ENCODE results near the gene FKBP2.
A peak's percentile ranks its signal among the peaks of the same experiment; 100 is the strongest.

Gene FKBP2

GRCh38 chr11:64276653-64277431 is 35.9 kb downstream of the FKBP2 start:
- Histone ChIP-seq H3K36me3 (ENCODE audit: control insufficient read depth, insufficient read depth, low read length) (peaks cover 7% of the 10 kb centered on the region), H3K27me3 (ENCODE audit: control insufficient read depth, insufficient read depth, low read length) (no peaks in the 10 kb centered on the region), H3K9ac (ENCODE audit: low read depth, low read length) (no peak overlapping the region), H3K4me3 (ENCODE audit: low read depth, low read length) (no peak overlapping the region), H3K4me1 (ENCODE audit: control insufficient read depth, insufficient read depth, low read length) (no peaks in the 10 kb centered on the region), H3K9me3 (ENCODE audit: control insufficient read depth, insufficient read depth, low read length) (no peaks in the 10 kb centered on the region)

- Histone ChIP-seq H3K4me1 (ENCODE audit: control insufficient read depth, insufficient read depth, low read length) (no peaks in the 10 kb centered on the region), H3K9ac (ENCODE audit: low read depth, low read length) (no peak overlapping the region), H3K36me3 (ENCODE audit: control insufficient read depth, insufficient read depth, low read length) (peaks cover 3% of the 10 kb centered on the region), H3K9me3 (ENCODE audit: control insufficient read depth, insufficient read depth, low read length) (no peaks in the 10 kb centered on the region), H3K4me3 (ENCODE audit: low read depth, low read length) (no peak overlapping the region), H3K27me3 (ENCODE audit: control insufficient read depth, insufficient read depth, low read length) (no peaks in the 10 kb centered on the region)
Observed at GRCh38 chr11:64278576-64279190, 37.8 kb downstream of the FKBP2 start.

GRCh38 chr11:64281957-64282770 is 41.3 kb downstream of the FKBP2 start:
- no peak overlapping the region for H3K9ac ChIP-seq (ENCODE audit: low read depth, low read length)
- no peak overlapping the region for H3K4me3 ChIP-seq (ENCODE audit: low read depth, low read length)
- H3K27me3 ChIP-seq (ENCODE audit: control insufficient read depth, insufficient read depth, low read length): no peaks in the 10 kb centered on the region

GRCh38 chr11:64283092-64283491 is 42.2 kb downstream of the FKBP2 start:
- H3K9ac ChIP-seq (ENCODE audit: low read depth, low read length): no peak overlapping the region
- H3K4me3 ChIP-seq (ENCODE audit: low read depth, low read length): no peak overlapping the region
- H3K9me3 ChIP-seq (ENCODE audit: control insufficient read depth, insufficient read depth, low read length): no peaks in the 10 kb centered on the region

More at GRCh38 chr11:64281957-64282770, 41.3 kb downstream of the FKBP2 start:
- Histone ChIP-seq H3K4me1 (ENCODE audit: control insufficient read depth, insufficient read depth, low read length) (no peaks in the 10 kb centered on the region), H3K36me3 (ENCODE audit: control insufficient read depth, insufficient read depth, low read length) (no peaks in the 10 kb centered on the region), H3K9me3 (ENCODE audit: control insufficient read depth, insufficient read depth, low read length) (no peaks in the 10 kb centered on the region)

GRCh38 chr11:64284048-64284961 is 43.4 kb downstream of the FKBP2 start, which contains the start of gene BAD:
Gene BAD (minus strand): TSS chr11:64284665. CDS start chr11:64284368, 297 bp downstream.
- peak within 1 kb of the TSS; percentile 87 for H3K4me3 ChIP-seq (ENCODE audit: low read depth, low read length)
- H3K9me3 ChIP-seq (ENCODE audit: control insufficient read depth, insufficient read depth, low read length): no peaks in the 10 kb centered on the region
- peaks cover 3% of the 10 kb centered on the region for H3K27me3 ChIP-seq (ENCODE audit: control insufficient read depth, insufficient read depth, low read length)
- no peaks in the 10 kb centered on the region for H3K36me3 ChIP-seq (ENCODE audit: control insufficient read depth, insufficient read depth, low read length)
- H3K9ac ChIP-seq (ENCODE audit: low read depth, low read length): peak within 1 kb of the TSS; percentile 60
- no peaks in the 10 kb centered on the region for H3K4me1 ChIP-seq (ENCODE audit: control insufficient read depth, insufficient read depth, low read length)

More at GRCh38 chr11:64283092-64283491, 42.2 kb downstream of the FKBP2 start:
- H3K27me3 ChIP-seq (ENCODE audit: control insufficient read depth, insufficient read depth, low read length): peaks cover 2% of the 10 kb centered on the region
- no peaks in the 10 kb centered on the region for H3K36me3 ChIP-seq (ENCODE audit: control insufficient read depth, insufficient read depth, low read length)
- no peaks in the 10 kb centered on the region for H3K4me1 ChIP-seq (ENCODE audit: control insufficient read depth, insufficient read depth, low read length)

GRCh38 chr11:64284962-64285884 is 44.3 kb downstream of the FKBP2 start, which contains the start of gene GPR137:
Gene GPR137 (plus strand): TSS chr11:64285848. CDS start chr11:64286525, 677 bp downstream.
- Histone ChIP-seq H3K9ac (ENCODE audit: low read depth, low read length) (no peak within 1 kb of the TSS), H3K9me3 (ENCODE audit: control insufficient read depth, insufficient read depth, low read length) (no peaks in the 10 kb centered on the region), H3K36me3 (ENCODE audit: control insufficient read depth, insufficient read depth, low read length) (no peaks in the 10 kb centered on the region), H3K27me3 (ENCODE audit: control insufficient read depth, insufficient read depth, low read length) (peaks cover 13% of the 10 kb centered on the region), H3K4me3 (ENCODE audit: low read depth, low read length) (peak within 1 kb of the TSS; percentile 87), H3K4me1 (ENCODE audit: control insufficient read depth, insufficient read depth, low read length) (no peaks in the 10 kb centered on the region)

GRCh38 chr11:64285885-64286800 is 45.2 kb downstream of the FKBP2 start:
- no peaks in the 10 kb centered on the region for H3K9me3 ChIP-seq (ENCODE audit: control insufficient read depth, insufficient read depth, low read length)
- no peaks in the 10 kb centered on the region for H3K36me3 ChIP-seq (ENCODE audit: control insufficient read depth, insufficient read depth, low read length)
- H3K9ac ChIP-seq (ENCODE audit: low read depth, low read length): no peak overlapping the region
- H3K4me3 ChIP-seq (ENCODE audit: low read depth, low read length): peak overlapping the region; percentile 87
- H3K4me1 ChIP-seq (ENCODE audit: control insufficient read depth, insufficient read depth, low read length): no peaks in the 10 kb centered on the region
- H3K27me3 ChIP-seq (ENCODE audit: control insufficient read depth, insufficient read depth, low read length): peaks cover 22% of the 10 kb centered on the region

GRCh38 chr11:64286801-64287159 is 45.9 kb downstream of the FKBP2 start:
- no peaks in the 10 kb centered on the region for H3K36me3 ChIP-seq (ENCODE audit: control insufficient read depth, insufficient read depth, low read length)
- H3K27me3 ChIP-seq (ENCODE audit: control insufficient read depth, insufficient read depth, low read length): peaks cover 26% of the 10 kb centered on the region
- H3K4me1 ChIP-seq (ENCODE audit: control insufficient read depth, insufficient read depth, low read length): no peaks in the 10 kb centered on the region
- H3K4me3 ChIP-seq (ENCODE audit: low read depth, low read length): no peak overlapping the region
- no peaks in the 10 kb centered on the region for H3K9me3 ChIP-seq (ENCODE audit: control insufficient read depth, insufficient read depth, low read length)
- H3K9ac ChIP-seq (ENCODE audit: low read depth, low read length): no peak overlapping the region

GRCh38 chr11:64287676-64288352 is 46.9 kb downstream of the FKBP2 start:
- H3K36me3 ChIP-seq (ENCODE audit: control insufficient read depth, insufficient read depth, low read length): no peaks in the 10 kb centered on the region
- H3K27me3 ChIP-seq (ENCODE audit: control insufficient read depth, insufficient read depth, low read length): peaks cover 37% of the 10 kb centered on the region
- H3K4me3 ChIP-seq (ENCODE audit: low read depth, low read length): no peak overlapping the region
- H3K9ac ChIP-seq (ENCODE audit: low read depth, low read length): no peak overlapping the region
- H3K4me1 ChIP-seq (ENCODE audit: control insufficient read depth, insufficient read depth, low read length): no peaks in the 10 kb centered on the region
- H3K9me3 ChIP-seq (ENCODE audit: control insufficient read depth, insufficient read depth, low read length): no peaks in the 10 kb centered on the region
